Measurements from ENCODE around the gene MUC5B. TPM values are rescaled to one million over a fixed set of nuclear protein-coding genes. Genes with fewer than 3 reads are reported as not detected.

MUC5B gene
- total and polyA plus RNA-seq, 7 experiments from 2014 or later, result not detected

- no peak overlapping the region for H3K27ac Mint-ChIP-seq
- no peak for ATAC-seq
- DNase-seq, result no peak
- H3K27ac ChIP-seq (ENCODE audit: low read depth, low read length), result no peak overlapping the region
- H3K36me3 Mint-ChIP-seq, result no peaks in the 10 kb centered on the region
- intact Hi-C loops (cut with micrococcal nuclease), result no loop called here
- no peaks in the 10 kb centered on the region for H3K27me3 Mint-ChIP-seq
- H3K4me1 Mint-ChIP-seq, result no peaks in the 10 kb centered on the region
- no peak overlapping the region for H3K4me3 ChIP-seq (ENCODE audit: low read length)
- no peaks in the 10 kb centered on the region for H3K4me1 ChIP-seq (ENCODE audit: control insufficient read depth in 2 of 2, insufficient read depth in 2 of 2, low read length in 2 of 2)
- no peaks in the 10 kb centered on the region for H3K27me3 ChIP-seq (ENCODE audit: control insufficient read depth in 2 of 2, insufficient read depth in 2 of 2, low read length in 2 of 2)
- H3K36me3 ChIP-seq (ENCODE audit: control insufficient read depth in 2 of 3, insufficient read depth in 3 of 3, low read length in 3 of 3), result no peaks in the 10 kb centered on the region
- ChIA-PET CTCF (no interaction called here), POLR2A (no interaction called here)
- no peak overlapping the region for H3K4me3 Mint-ChIP-seq
- no peaks in the 10 kb centered on the region for H3K9me3 ChIP-seq (ENCODE audit: control insufficient read depth in 2 of 3, low read length in 3 of 3)
- H3K9me3 Mint-ChIP-seq, result no peaks in the 10 kb centered on the region
These were observed 12.5 kb downstream of the MUC5B start for GRCh38 chr11:1235306-1235900.

GRCh38 chr11:1235901-1236315 is 13.0 kb downstream of the MUC5B start:
- Histone ChIP-seq H3K9me3 (ENCODE audit: control insufficient read depth in 2 of 3, low read length in 3 of 3) (no peaks in the 10 kb centered on the region), H3K27ac (ENCODE audit: low read depth, low read length) (no peak overlapping the region), H3K4me3 (ENCODE audit: low read length) (no peak overlapping the region), H3K27me3 (ENCODE audit: control insufficient read depth in 2 of 2, insufficient read depth in 2 of 2, low read length in 2 of 2) (no peaks in the 10 kb centered on the region), H3K36me3 (ENCODE audit: control insufficient read depth in 2 of 3, insufficient read depth in 3 of 3, low read length in 3 of 3) (no peaks in the 10 kb centered on the region), H3K4me1 (ENCODE audit: control insufficient read depth in 2 of 2, insufficient read depth in 2 of 2, low read length in 2 of 2) (no peaks in the 10 kb centered on the region)
- DNase-seq, result no peak
- Mint-ChIP-seq H3K4me3 (no peak overlapping the region), H3K27me3 (no peaks in the 10 kb centered on the region), H3K9me3 (no peaks in the 10 kb centered on the region), H3K4me1 (no peaks in the 10 kb centered on the region), H3K27ac (no peak overlapping the region), H3K36me3 (no peaks in the 10 kb centered on the region)
- CTCF ChIA-PET, result no interaction called here
- intact Hi-C loops (cut with micrococcal nuclease), result no loop called here
- ATAC-seq, result no peak
- POLR2A ChIA-PET, result no interaction called here

DNA sequence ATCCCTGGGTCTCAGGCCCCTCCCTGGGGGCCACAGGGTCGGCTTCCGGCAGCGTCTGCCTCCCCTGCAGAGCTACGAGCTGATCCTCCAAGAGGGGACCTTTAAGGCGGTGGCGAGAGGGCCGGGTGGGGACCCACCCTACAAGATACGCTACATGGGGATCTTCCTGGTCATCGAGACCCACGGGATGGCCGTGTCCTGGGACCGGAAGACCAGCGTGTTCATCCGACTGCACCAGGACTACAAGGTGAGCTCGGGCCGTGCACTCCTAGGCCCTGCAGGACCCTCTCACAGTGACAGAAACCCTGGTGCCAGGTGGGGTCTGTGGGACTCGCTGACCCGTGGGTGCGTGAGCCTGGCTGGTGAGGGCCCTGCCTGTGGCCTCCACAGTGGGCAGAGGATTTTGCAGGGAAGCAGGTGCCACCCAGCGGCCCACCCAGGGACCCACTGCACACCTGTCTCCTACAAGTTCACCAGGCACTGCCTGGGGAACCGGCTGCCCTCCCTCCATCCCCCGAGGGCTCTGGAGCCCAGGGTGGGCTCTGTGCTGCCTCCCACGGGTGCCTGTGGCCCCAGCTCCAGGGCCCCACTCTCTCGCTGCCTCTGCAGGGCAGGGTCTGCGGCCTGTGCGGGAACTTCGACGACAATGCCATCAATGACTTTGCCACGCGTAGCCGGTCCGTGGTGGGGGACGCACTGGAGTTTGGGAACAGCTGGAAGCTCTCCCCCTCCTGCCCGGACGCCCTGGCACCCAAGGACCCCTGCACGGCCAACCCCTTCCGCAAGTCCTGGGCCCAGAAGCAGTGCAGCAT is 13.7 kb downstream of the MUC5B start:
- Mint-ChIP-seq H3K36me3 (no peaks in the 10 kb centered on the region), H3K27ac (no peak overlapping the region), H3K4me1 (no peaks in the 10 kb centered on the region), H3K27me3 (no peaks in the 10 kb centered on the region), H3K4me3 (no peak overlapping the region), H3K9me3 (no peaks in the 10 kb centered on the region)
- CTCF ChIA-PET, result no interaction called here
- POLR2A ChIA-PET, result no interaction called here
- H3K9me3 ChIP-seq (ENCODE audit: control insufficient read depth in 2 of 3, low read length in 3 of 3), result no peaks in the 10 kb centered on the region
- no peak overlapping the region for H3K27ac ChIP-seq (ENCODE audit: low read depth, low read length)
- no peak overlapping the region for H3K4me3 ChIP-seq (ENCODE audit: low read length)
- H3K4me1 ChIP-seq (ENCODE audit: control insufficient read depth in 2 of 2, insufficient read depth in 2 of 2, low read length in 2 of 2), result no peaks in the 10 kb centered on the region
- intact Hi-C loops (cut with micrococcal nuclease), result no loop called here
- H3K36me3 ChIP-seq (ENCODE audit: control insufficient read depth in 2 of 3, insufficient read depth in 3 of 3, low read length in 3 of 3), result no peaks in the 10 kb centered on the region
- H3K27me3 ChIP-seq (ENCODE audit: control insufficient read depth in 2 of 2, insufficient read depth in 2 of 2, low read length in 2 of 2), result no peaks in the 10 kb centered on the region
- DNase-seq (no peak), ATAC-seq (no peak)

- Histone ChIP-seq H3K4me3 (ENCODE audit: low read length) (no peak overlapping the region), H3K27ac (ENCODE audit: low read depth, low read length) (no peak overlapping the region), H3K9me3 (ENCODE audit: control insufficient read depth in 2 of 3, low read length in 3 of 3) (no peaks in the 10 kb centered on the region), H3K27me3 (ENCODE audit: control insufficient read depth in 2 of 2, insufficient read depth in 2 of 2, low read length in 2 of 2) (no peaks in the 10 kb centered on the region), H3K4me1 (ENCODE audit: control insufficient read depth in 2 of 2, insufficient read depth in 2 of 2, low read length in 2 of 2) (no peaks in the 10 kb centered on the region), H3K36me3 (ENCODE audit: control insufficient read depth in 2 of 3, insufficient read depth in 3 of 3, low read length in 3 of 3) (no peaks in the 10 kb centered on the region)
- Mint-ChIP-seq H3K27ac (no peak overlapping the region), H3K4me3 (no peak overlapping the region), H3K36me3 (no peaks in the 10 kb centered on the region), H3K4me1 (no peaks in the 10 kb centered on the region), H3K27me3 (no peaks in the 10 kb centered on the region), H3K9me3 (no peaks in the 10 kb centered on the region)
- ATAC-seq (no peak), DNase-seq (no peak)
- intact Hi-C loops (cut with micrococcal nuclease), result no loop called here
- ChIA-PET POLR2A (no interaction called here), CTCF (no interaction called here)
These were observed 14.3 kb downstream of the MUC5B start for GRCh38 chr11:1237128-1237580.

- ATAC-seq, result no peak
- intact Hi-C loops (cut with micrococcal nuclease), result no loop called here
These were observed 15.0 kb downstream of the MUC5B start for GRCh38 chr11:1237851-1238250.

GRCh38 chr11:1238767-1239595 is 16.1 kb downstream of the MUC5B start:
- ATAC-seq (no peak), DNase-seq (no peak)
- Histone ChIP-seq H3K4me1 (ENCODE audit: control insufficient read depth in 2 of 2, insufficient read depth in 2 of 2, low read length in 2 of 2) (no peaks in the 10 kb centered on the region), H3K9me3 (ENCODE audit: control insufficient read depth in 2 of 3, low read length in 3 of 3) (no peaks in the 10 kb centered on the region), H3K4me3 (ENCODE audit: low read length) (no peak overlapping the region), H3K36me3 (ENCODE audit: control insufficient read depth in 2 of 3, insufficient read depth in 3 of 3, low read length in 3 of 3) (no peaks in the 10 kb centered on the region), H3K27ac (ENCODE audit: low read depth, low read length) (no peak overlapping the region), H3K27me3 (ENCODE audit: control insufficient read depth in 2 of 2, insufficient read depth in 2 of 2, low read length in 2 of 2) (no peaks in the 10 kb centered on the region)
- intact Hi-C loops (cut with micrococcal nuclease), result no loop called here
- H3K27ac Mint-ChIP-seq, result no peak overlapping the region
- ChIA-PET POLR2A (no interaction called here), CTCF (no interaction called here)
- no peaks in the 10 kb centered on the region for H3K4me1 Mint-ChIP-seq
- H3K27me3 Mint-ChIP-seq, result no peaks in the 10 kb centered on the region
- H3K4me3 Mint-ChIP-seq, result no peak overlapping the region
- H3K36me3 Mint-ChIP-seq, result no peaks in the 10 kb centered on the region
- peaks cover 0 to 6% (median 0%) of the 10 kb centered on the region in 11 donors for H3K9me3 Mint-ChIP-seq

More at GRCh38 chr11:1237851-1238250, 15.0 kb downstream of the MUC5B start:
- ChIA-PET CTCF (no interaction called here), POLR2A (no interaction called here)
- Histone ChIP-seq H3K27me3 (ENCODE audit: control insufficient read depth in 2 of 2, insufficient read depth in 2 of 2, low read length in 2 of 2) (no peaks in the 10 kb centered on the region), H3K9me3 (ENCODE audit: control insufficient read depth in 2 of 3, low read length in 3 of 3) (no peaks in the 10 kb centered on the region), H3K36me3 (ENCODE audit: control insufficient read depth in 2 of 3, insufficient read depth in 3 of 3, low read length in 3 of 3) (no peaks in the 10 kb centered on the region), H3K4me3 (ENCODE audit: low read length) (no peak overlapping the region), H3K27ac (ENCODE audit: low read depth, low read length) (no peak overlapping the region), H3K4me1 (ENCODE audit: control insufficient read depth in 2 of 2, insufficient read depth in 2 of 2, low read length in 2 of 2) (no peaks in the 10 kb centered on the region)
- Mint-ChIP-seq H3K36me3 (no peaks in the 10 kb centered on the region), H3K27ac (no peak overlapping the region), H3K9me3 (peaks cover 0 to 6% (median 0%) of the 10 kb centered on the region in 11 donors), H3K4me3 (no peak overlapping the region), H3K27me3 (no peaks in the 10 kb centered on the region), H3K4me1 (no peaks in the 10 kb centered on the region)
- DNase-seq, result no peak

Measured in naive thymus-derived CD4-positive, alpha-beta T cell (primary cell).